GM18520 (cell line): ENCODE measurements around the gene INTS4.
"Not testable (repeated sequence)": the region's sequence is repeated elsewhere in the genome, so short reads cannot be mapped to it uniquely, and the experiment has no call there.

Source experiments
- ATAC-seq: cut with Tn5 transposase; IDR thresholded peaks from one replicate; pipeline ENCODE4 v1.9.1; 2021; ENCODE audit not compliant: unreplicated experiment

Gene INTS4

GRCh38 chr11:77966338-77966737 lies 28.1 kb downstream of the INTS4 start:
- no peak for ATAC-seq

DNA sequence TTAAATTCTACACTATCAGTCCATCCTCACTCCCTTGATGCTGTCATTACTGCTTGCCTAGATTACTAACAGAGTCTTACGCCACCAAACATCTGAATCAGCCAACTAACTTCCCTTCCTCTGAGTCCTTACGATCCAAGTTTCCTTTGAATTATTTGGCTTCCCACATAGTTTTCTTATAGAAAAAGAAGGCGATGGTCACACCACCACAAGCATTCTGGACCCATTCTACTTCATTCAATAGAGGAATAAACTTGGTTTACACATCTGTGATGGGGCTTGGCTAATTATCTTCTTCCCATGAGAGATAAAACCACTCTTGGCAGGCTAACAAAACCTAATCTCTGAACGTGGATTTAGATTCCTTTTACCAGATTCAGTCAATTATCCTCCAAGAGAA lies 35.0 kb downstream of the INTS4 start:
- ATAC-seq: no peak

GRCh38 chr11:77958583-77959177 lies 35.8 kb downstream of the INTS4 start:
- ATAC-seq: not testable (repeated sequence)

DNA sequence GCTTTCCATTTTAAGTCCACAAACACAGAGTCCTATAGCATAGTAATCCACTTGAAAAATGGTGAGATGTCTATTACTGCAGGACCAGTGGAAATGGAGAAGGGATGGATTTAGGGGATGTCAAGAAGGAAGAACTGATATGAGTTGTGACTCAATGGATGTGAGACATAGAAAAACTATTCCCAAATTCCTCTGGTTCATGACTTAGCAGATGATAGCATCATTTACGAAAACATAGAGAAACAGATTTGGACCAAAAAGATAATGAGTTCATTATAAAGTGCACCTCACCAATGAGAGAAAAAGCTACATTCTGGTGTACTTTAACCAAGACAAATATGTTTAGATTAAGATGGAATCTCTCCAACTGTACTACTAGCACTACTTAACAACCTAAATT lies 51.2 kb downstream of the INTS4 start:
- not testable (repeated sequence) for ATAC-seq

DNA sequence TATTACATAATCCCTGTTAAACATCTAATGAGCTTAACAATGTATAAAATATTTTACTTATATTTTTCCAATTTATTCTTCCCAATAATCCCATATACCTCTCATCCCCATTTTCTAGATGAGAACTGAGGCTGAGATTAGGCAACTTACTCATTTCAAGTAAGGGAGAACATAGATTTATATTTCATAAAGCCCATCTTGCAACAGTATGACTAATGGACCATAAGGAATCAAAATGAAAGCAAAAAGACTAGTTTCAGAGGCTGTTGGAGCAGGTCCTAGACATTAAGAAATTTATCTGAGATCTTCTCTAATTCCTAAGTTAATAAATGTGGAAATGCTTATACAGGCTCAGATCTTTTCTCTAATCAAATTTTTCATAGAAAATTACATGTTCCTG lies 52.0 kb downstream of the INTS4 start:
- not testable (repeated sequence) for ATAC-seq

DNA sequence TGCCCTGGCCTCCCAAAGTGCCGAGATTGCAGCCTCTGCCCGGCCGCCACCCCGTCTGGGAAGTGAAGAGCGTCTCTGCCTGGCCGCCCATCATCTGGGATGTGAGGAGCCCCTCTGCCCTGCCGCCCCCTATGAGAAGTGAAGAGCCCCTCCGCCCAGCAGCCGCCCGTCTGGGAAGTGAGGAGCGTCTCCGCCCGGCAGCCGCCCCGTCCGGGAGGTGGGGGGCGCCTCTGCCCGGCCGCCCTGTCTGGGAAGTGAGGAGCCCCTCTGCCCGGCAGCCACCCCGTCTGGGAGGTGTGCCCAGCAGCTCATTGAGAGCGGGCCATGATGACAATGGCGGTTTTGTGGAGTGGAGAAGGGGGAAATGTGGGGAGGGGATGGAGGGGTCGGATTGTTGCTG lies 60.9 kb downstream of the INTS4 start:
- not testable (repeated sequence) for ATAC-seq

GRCh38 chr11:77930334-77931208 lies 63.9 kb downstream of the INTS4 start:
- not testable (repeated sequence) for ATAC-seq

DNA sequence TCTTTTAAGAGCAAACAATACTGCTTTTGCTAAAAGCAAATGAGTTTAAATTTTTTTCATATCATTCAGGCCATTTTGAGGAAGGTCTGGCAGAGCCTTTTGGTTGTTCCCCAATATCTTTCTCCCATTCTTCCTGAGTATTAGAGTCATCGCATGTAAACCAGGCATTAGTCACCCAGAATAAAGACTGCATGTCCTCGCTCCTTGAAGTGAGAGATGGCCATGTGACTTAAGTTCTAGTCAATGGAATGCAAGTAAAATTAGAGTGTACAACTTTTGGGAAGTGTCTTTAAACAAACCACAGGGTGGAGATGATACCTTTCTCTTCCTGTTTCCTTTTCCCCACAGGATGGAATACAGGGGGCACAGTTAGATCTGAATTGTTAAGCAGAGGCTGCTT lies 76.8 kb downstream of the INTS4 start:
- not testable (repeated sequence) for ATAC-seq

DNA sequence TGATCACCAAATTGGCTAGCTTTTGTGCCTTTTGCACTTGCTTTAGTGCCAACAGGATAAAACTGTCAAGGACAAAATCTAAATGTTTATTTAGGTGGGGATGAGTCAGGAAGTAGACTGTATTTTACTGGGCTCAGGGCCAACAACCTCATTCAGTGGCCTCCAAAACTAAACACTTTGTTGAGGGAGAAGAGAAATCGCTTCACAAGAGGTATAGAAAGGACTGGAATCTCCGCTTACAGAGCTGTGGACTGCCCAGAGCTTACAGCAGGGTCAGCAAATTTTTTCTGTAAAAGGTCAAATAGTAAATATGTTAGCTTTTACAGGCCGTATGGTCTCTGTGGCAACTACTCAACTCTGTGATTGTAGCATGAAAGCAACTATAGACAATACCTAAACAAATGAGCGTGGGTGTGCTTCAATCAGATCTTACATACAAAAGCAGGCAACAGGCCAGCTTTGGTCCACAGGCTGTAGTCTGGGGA lies 80.1 kb downstream of the INTS4 start:
- not testable (repeated sequence) for ATAC-seq

- not testable (repeated sequence) for ATAC-seq
These were observed 80.7 kb downstream of the INTS4 start for GRCh38 chr11:77913608-77914306.

- ATAC-seq: not testable (repeated sequence)
These were observed 83.6 kb downstream of the INTS4 start for GRCh38 chr11:77910828-77911227.

GRCh38 chr11:77909277-77909676 lies 85.2 kb downstream of the INTS4 start:
- ATAC-seq: no peak

- no peak for ATAC-seq
These were observed 85.6 kb downstream of the INTS4 start for GRCh38 chr11:77908835-77909234.

DNA sequence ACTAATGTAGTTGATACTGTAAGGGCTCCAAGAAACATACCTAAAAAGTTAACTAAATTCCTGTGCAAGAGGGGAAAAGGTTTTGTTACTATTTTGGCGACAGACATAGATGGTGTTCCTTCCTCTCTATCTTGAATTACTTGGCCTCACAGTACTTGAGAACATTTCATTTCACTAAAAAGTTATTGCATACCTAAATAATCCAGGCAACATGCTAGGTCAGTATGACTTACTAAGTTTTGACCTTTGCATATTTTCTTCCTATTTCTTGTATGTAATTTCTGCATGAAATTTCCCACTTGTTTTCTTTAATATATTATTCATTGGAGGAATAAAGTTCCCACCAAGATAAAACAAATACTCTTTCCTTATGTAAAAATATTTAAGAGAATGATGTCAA lies 99.5 kb downstream of the INTS4 start:
- not testable (repeated sequence) for ATAC-seq

DNA sequence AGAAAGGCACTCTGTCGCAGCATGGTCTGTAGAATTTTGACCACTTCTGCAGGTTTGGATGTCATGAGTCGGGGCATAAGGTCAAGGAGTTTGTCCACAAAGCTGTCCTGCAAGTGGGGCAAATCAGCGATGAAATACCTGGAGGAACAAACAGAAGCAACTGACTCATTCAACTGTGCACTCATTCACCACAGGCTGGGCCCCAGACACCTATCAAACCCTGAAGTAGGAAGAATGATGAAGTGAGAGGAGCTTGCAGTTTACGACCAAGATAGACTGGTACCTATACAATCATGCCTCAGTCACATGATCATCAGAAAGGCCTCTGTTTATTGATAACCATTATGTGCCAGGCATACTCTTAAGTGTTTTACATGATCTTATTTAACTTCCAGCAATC lies 102.8 kb downstream of the INTS4 start:
- not testable (repeated sequence) for ATAC-seq

- not testable (repeated sequence) for ATAC-seq
These were observed 103.2 kb downstream of the INTS4 start for GRCh38 chr11:77891256-77891655.

GRCh38 chr11:77890619-77891056 lies 103.8 kb downstream of the INTS4 start:
- ATAC-seq: not testable (repeated sequence)

- not testable (repeated sequence) for ATAC-seq
These were observed 104.3 kb downstream of the INTS4 start for GRCh38 chr11:77890100-77890614.

DNA sequence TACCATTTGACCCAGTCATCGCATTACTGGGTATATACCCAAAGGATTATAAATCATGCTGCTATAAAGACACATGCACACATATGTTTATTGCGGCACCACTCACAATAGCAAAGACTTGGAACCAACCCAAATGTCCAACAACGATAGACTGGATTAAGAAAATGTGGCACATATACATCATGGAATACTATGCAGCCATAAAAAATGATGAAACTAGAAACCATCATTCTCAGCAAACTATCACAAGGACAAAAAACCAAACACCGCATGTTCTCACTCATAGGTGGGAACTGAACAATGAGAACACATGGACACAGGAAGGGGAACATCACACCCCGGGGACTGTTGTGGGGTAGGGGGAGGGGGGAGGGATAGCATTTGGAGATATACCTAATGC lies 105.4 kb downstream of the INTS4 start:
- not testable (repeated sequence) for ATAC-seq

DNA sequence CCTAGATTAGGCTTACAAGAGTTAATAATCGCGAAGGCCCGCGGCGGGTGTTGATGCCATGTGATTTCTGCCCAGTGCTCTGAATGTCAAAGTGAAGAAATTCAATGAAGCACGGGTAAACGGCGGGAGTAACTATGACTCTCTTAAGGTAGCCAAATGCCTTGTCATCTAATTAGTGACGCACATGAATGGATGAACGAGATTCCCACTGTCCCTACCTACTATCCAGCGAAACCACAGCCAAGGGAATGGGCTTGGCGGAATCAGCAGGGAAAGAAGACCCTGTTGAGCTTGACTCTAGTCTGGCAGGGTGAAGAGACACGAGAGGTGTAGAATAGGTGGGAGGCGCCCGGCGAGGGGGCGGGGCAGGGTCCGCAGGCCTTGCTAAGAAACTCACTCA lies 108.1 kb downstream of the INTS4 start:
- no peak for ATAC-seq

GRCh38 chr11:77884829-77885190 lies 109.7 kb downstream of the INTS4 start:
- ATAC-seq: no peak
